Thyroid gland (tissue), 4 donors: ENCODE results near the gene KCNIP3. TPM values are rescaled to one million over a fixed set of nuclear protein-coding genes. Genes with fewer than 3 reads are reported as not detected.

Source experiments
- DNase-seq, 2 donors: peaks; one replicate each; pipeline ENCODE4 v3.0.0-alpha.2; 2019
- H3K27ac ChIP-seq, 3 donors: fragments of 200-600 bp; sonication (generic); 1 replicate in 2 of 3; 2 replicates in 1 of 3; pipeline ENCODE4 v1.5.1; 2016 to 2019; ENCODE audit warnings: mild to moderate bottlenecking in 1 of 3, moderate library complexity in 1 of 3
- H3K27me3 ChIP-seq: fragments of 200-600 bp; sonication (generic); one replicate; pipeline ENCODE4 v1.5.1; 2019
- H3K36me3 ChIP-seq, 2 donors: fragments of 200-600 bp; sonication (generic); one replicate each; pipeline ENCODE4 v1.5.1; 2016 to 2019
- H3K4me1 ChIP-seq, 2 donors: fragments of 200-600 bp; sonication (generic); one replicate each; pipeline ENCODE4 v1.5.1; 2017 to 2019
- H3K4me3 ChIP-seq, 3 donors: fragments of 200-600 bp; sonication (generic); replicated peaks in 1 of 3; 1 replicate in 2 of 3; 2 replicates in 1 of 3; pipeline ENCODE4 v1.5.1; 2016; ENCODE audit warnings: mild to moderate bottlenecking in 1 of 3
- H3K9me3 ChIP-seq: fragments of 200-600 bp; sonication (generic); one replicate; pipeline ENCODE4 v1.5.1; 2017
- POLR2A ChIP-seq, 2 donors: fragments of 450-650 bp; IDR thresholded peaks; one replicate each; pipeline ENCODE4 v1.6.1; 2017; ENCODE audit warnings: antibody characterized with exemption in 2 of 2, mild to moderate bottlenecking in 2 of 2, moderate library complexity in 1 of 2
- WGBS, 2 donors: methylation state at CpG; one replicate each; pipeline ENCODE4 v1.1.5; 2017; 5-methylcytosine and 5-hydroxymethylcytosine counted together
- intact Hi-C: fragments of 100-400 bp; cut with DNase I; formaldehyde crosslinking; loops from one replicate; pipeline ENCODE4 v1.15.1; 2023
- total RNA-seq, 4 donors: library from RNA; depleted of rRNA; stranded (reverse); fragments of >200 nt; gene quantifications; one replicate each; pipeline ENCODE4 v1.2.3, GENCODE V29; 2016
- TF ChIP-seq, protein P1 (sequence below), 6 experiments: fragments of 200-600 bp in 3 of 6; fragments of 450-650 bp in 3 of 6; sonication (generic) in 3 of 6; IDR thresholded peaks; one replicate each; pipeline ENCODE4 v1.5.1; 2016 to 2019; ENCODE audit warnings: antibody characterized with exemption in 6 of 6, mild to moderate bottlenecking in 2 of 6, inconsistent platforms in 1 of 6, moderate library complexity in 1 of 6

Gene KCNIP3
- total RNA-seq, 4 donors from 2014 or later = 37.1 to 66.5 (median 51.1) TPM

- peak overlapping the region; percentile 28 to 60 (median 38) for H3K27ac ChIP-seq
- H3K36me3 ChIP-seq = no peaks in the 10 kb centered on the region
- H3K9me3 ChIP-seq = no peaks in the 10 kb centered on the region
- no peak for DNase-seq
- 64 to 68% methylated on average over 6 of the region's 6 CpGs for WGBS, 2 donors
- H3K4me1 ChIP-seq = peaks cover 2 to 14% of the 10 kb centered on the region in 2 donors
- intact Hi-C loops = no loop called here
- no peaks in the 10 kb centered on the region for H3K27me3 ChIP-seq
- no peak for TF ChIP-seq POLR2A (IDR thresholded peaks at IDR 0.05)
- TF ChIP-seq, protein P1, sequence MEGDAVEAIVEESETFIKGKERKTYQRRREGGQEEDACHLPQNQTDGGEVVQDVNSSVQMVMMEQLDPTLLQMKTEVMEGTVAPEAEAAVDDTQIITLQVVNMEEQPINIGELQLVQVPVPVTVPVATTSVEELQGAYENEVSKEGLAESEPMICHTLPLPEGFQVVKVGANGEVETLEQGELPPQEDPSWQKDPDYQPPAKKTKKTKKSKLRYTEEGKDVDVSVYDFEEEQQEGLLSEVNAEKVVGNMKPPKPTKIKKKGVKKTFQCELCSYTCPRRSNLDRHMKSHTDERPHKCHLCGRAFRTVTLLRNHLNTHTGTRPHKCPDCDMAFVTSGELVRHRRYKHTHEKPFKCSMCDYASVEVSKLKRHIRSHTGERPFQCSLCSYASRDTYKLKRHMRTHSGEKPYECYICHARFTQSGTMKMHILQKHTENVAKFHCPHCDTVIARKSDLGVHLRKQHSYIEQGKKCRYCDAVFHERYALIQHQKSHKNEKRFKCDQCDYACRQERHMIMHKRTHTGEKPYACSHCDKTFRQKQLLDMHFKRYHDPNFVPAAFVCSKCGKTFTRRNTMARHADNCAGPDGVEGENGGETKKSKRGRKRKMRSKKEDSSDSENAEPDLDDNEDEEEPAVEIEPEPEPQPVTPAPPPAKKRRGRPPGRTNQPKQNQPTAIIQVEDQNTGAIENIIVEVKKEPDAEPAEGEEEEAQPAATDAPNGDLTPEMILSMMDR (IDR thresholded peaks at IDR 0.05) = no peak
- no peak overlapping the region for H3K4me3 ChIP-seq
Observed at GRCh38 chr2:95392320-95392719, 95.2 kb downstream of the KCNIP3 start.

DNA sequence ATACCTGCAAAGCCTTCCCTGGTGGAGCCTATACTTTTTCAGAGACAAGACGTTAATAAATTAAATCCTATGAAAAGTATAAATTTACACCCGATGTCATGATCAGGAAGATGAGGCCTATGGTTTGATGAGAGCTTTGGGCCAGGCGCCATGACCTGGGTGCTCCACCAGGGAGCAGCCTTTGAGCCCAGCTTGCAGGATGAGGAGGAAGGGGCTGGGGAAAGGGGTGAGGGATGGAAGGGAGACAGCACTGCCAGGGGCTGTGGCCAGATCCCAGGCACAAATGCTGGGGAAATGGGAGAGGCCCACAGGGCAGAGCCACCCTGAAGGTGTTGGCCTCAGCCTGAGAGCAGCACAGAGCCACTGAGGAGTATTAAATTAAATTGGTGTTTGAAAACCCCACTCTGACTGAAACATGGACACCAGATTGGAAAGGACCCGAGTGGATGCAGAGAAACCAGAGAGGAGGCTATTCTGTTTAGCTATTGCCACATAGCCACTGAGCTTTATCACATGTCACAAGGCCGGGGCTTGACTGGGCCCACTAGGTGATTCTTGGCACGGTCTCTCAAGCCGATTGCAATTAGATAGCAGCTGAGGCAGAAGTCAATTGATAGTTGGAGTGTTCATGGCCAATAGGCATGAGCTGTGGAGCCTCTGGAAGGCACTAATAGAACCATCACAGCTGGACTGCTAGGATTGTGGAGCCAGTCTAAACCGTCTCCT is 95.7 kb downstream of the KCNIP3 start:
- intact Hi-C loops = no loop called here
- Histone ChIP-seq H3K27me3 (no peaks in the 10 kb centered on the region), H3K27ac (no peak overlapping the region), H3K4me1 (peaks cover 2 to 14% of the 10 kb centered on the region in 2 donors), H3K36me3 (no peaks in the 10 kb centered on the region), H3K9me3 (no peaks in the 10 kb centered on the region), H3K4me3 (no peak overlapping the region)
- no peak for DNase-seq
- WGBS, 2 donors = 84 to 89% methylated on average over 8 of the region's 8 CpGs
- TF ChIP-seq, protein P1 (IDR thresholded peaks at IDR 0.05) = peak in 1 of 6 experiments; percentile 7
- no peak for TF ChIP-seq POLR2A (IDR thresholded peaks at IDR 0.05)

- intact Hi-C loops = no loop called here
Observed at GRCh38 chr2:95393901-95394300, 96.8 kb downstream of the KCNIP3 start.

GRCh38 chr2:95399061-95399460 is 101.9 kb downstream of the KCNIP3 start:
- TF ChIP-seq POLR2A (IDR thresholded peaks at IDR 0.05) = no peak
- TF ChIP-seq, protein P1 (IDR thresholded peaks at IDR 0.05) = no peak
- Histone ChIP-seq H3K4me3 (no peak overlapping the region), H3K27ac (no peak overlapping the region), H3K27me3 (no peaks in the 10 kb centered on the region), H3K4me1 (peaks cover 16 to 20% of the 10 kb centered on the region in 2 donors), H3K9me3 (no peaks in the 10 kb centered on the region), H3K36me3 (no peaks in the 10 kb centered on the region)
- intact Hi-C loops = no loop called here
- 94% methylated on average over 7 of the region's 7 CpGs for WGBS, 2 donors
- DNase-seq = no peak

More at GRCh38 chr2:95393901-95394300, 96.8 kb downstream of the KCNIP3 start:
- Histone ChIP-seq H3K9me3 (no peaks in the 10 kb centered on the region), H3K27ac (no peak overlapping the region), H3K4me1 (peaks cover 2 to 13% of the 10 kb centered on the region in 2 donors), H3K36me3 (no peaks in the 10 kb centered on the region), H3K4me3 (no peak overlapping the region), H3K27me3 (no peaks in the 10 kb centered on the region)
- TF ChIP-seq POLR2A (IDR thresholded peaks at IDR 0.05) = no peak
- TF ChIP-seq, protein P1 (IDR thresholded peaks at IDR 0.05) = no peak
- WGBS, 2 donors = 88 to 93% methylated on average over 6 of the region's 6 CpGs
- no peak for DNase-seq

DNA sequence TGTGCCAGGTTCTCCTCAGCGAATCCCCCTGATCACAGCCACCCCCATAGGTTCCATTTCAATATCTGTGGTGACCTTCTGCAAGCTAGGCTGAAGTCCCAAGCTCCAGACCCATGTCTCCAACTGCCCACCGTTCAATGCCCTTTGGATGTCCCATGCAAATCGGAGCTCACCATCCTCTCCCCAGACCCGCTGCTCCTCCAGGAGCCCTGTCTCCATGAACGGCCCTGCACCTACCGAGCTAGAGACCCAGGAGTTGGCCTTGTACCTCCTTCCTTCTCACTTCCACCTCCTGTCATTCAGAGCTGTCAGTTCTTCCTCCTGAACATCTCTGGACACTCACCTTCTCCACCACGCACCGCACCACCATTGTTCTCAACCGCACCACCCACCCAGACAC is 104.3 kb downstream of the KCNIP3 start:
- 55 to 58% methylated on average over 9 of the region's 9 CpGs for WGBS, 2 donors
- DNase-seq = no peak
- Histone ChIP-seq H3K9me3 (no peaks in the 10 kb centered on the region), H3K4me3 (peak overlapping the region; percentile 64 to 95 (median 78)), H3K36me3 (no peaks in the 10 kb centered on the region), H3K27ac (peak overlapping the region in 1 of 3 donors; percentile 92), H3K4me1 (peaks cover 22 to 24% of the 10 kb centered on the region in 2 donors), H3K27me3 (no peaks in the 10 kb centered on the region)
- intact Hi-C loops = no loop called here
- TF ChIP-seq, protein P1 (IDR thresholded peaks at IDR 0.05) = no peak
- TF ChIP-seq POLR2A (IDR thresholded peaks at IDR 0.05) = no peak
